ENCODE measurements around the gene KCNIP1.

KCNIP1 gene

DNA sequence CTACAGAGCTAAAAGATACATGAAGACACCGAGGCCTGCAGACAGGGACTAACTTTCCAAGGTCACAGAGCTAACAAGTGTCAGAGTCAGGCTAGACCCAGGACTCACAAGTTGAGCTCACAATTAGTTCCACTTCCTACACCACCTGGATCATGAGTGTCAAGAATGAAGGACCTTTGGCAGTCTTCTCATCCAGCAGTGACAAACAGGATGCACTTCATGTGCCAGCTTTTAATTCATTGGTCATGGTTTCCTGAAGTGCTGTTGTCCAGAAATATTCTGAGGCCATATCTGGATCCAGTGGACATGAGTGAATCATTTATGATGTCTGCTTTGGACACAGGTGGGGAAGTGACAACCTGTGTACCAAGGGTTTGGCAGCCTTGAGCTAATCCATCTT, 77.4 kb downstream of the KCNIP1 start:
- no peak overlapping the region for H3K23ac ChIP-seq (ENCODE audit: low read length)
- no peak overlapping the region for H3K9ac ChIP-seq (ENCODE audit: low read length)
- no peak overlapping the region for H3K4me2 ChIP-seq (ENCODE audit: low read length)
- no peaks in the 10 kb centered on the region for H3K27me3 ChIP-seq (ENCODE audit: insufficient read depth, low read length)
- H3K27ac ChIP-seq (ENCODE audit: low read depth, low read length), result no peak overlapping the region
- no peak overlapping the region for H3K14ac ChIP-seq (ENCODE audit: low read length)
- no peak overlapping the region for H4K8ac ChIP-seq (ENCODE audit: low read depth, low read length)
- no peak overlapping the region for H2BK5ac ChIP-seq (ENCODE audit: low read depth, low read length, poor library complexity)
- H3K79me2 ChIP-seq (ENCODE audit: control insufficient read depth, insufficient read depth, low read length, poor library complexity), result no peaks in the 10 kb centered on the region
- H3K9me3 ChIP-seq (ENCODE audit: insufficient read depth, low read depth, low read length), result no peaks in the 10 kb centered on the region
- H4K12ac ChIP-seq (ENCODE audit: low read depth, low read length), result no peak overlapping the region
- H3K79me1 ChIP-seq (ENCODE audit: low read length), result no peaks in the 10 kb centered on the region
- H3K4ac ChIP-seq (ENCODE audit: low read depth, low read length), result no peak overlapping the region
- H2AFZ ChIP-seq (ENCODE audit: insufficient read depth, low read length, poor library complexity), result no peak overlapping the region
- H3K4me1 ChIP-seq (ENCODE audit: control insufficient read depth in 1 of 2, insufficient read depth in 2 of 2, low read length in 2 of 2), result peaks cover 0 to 7% of the 10 kb centered on the region in 2 experiments
- no peak overlapping the region for H3K18ac ChIP-seq (ENCODE audit: low read length)
- no peak overlapping the region for H2BK120ac ChIP-seq (ENCODE audit: insufficient read depth, low read length, poor library complexity)
- H2BK12ac ChIP-seq (ENCODE audit: low read length), result no peak overlapping the region
- H3K4me3 ChIP-seq (ENCODE audit: low read depth, low read length), result no peak overlapping the region
- WGBS (ENCODE audit: extremely low coverage, insufficient coverage, insufficient read length), result no CpG with 5 or more reads among the region's 1 CpG
- no peak for DNase-seq
- no peak overlapping the region for H4K91ac ChIP-seq (ENCODE audit: low read depth, low read length)
- no peaks in the 10 kb centered on the region for H3K36me3 ChIP-seq (ENCODE audit: control insufficient read depth in 1 of 2, insufficient read depth in 2 of 2, low read length in 2 of 2)
- no peak overlapping the region for H2AK5ac ChIP-seq (ENCODE audit: low read length)

DNA sequence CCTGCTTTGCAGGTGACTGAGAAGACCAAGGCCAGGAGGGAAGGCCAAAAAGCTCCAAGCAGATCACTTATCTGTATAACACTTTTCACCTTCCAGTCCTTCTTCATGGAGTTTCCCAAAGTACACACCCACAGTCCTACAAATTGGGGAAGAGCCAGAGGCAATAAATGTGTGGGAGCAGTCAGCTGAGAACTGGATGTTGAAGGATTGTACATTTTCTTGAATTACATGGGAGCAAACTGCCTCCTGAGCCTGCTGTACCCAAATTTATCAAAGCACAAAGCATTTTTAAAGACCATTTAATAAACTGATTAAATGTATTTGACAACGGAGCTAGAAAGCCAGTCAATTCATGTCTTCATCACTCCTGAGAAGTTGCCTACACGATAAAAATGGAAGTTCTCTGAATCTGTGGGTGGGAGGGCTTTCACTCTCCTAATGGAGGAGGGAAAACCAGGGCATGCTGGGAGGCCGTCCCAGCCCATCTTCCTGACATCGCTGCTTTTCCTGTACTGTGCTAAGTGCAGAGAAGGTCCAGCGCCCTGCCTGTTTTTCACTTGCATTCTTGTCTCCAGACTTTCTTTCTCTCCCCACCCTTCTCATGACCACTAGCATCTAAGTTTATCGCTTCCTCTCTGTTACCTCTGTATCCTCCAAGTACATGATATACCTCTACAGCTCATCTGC, 79.0 kb downstream of the KCNIP1 start:
- Histone ChIP-seq H2BK5ac (ENCODE audit: low read depth, low read length, poor library complexity) (no peak overlapping the region), H3K23ac (ENCODE audit: low read length) (no peak overlapping the region), H2AK5ac (ENCODE audit: low read length) (no peak overlapping the region), H3K27ac (ENCODE audit: low read depth, low read length) (no peak overlapping the region), H3K27me3 (ENCODE audit: insufficient read depth, low read length) (no peaks in the 10 kb centered on the region), H4K12ac (ENCODE audit: low read depth, low read length) (no peak overlapping the region), H3K4me2 (ENCODE audit: low read length) (no peak overlapping the region), H3K9ac (ENCODE audit: low read length) (no peak overlapping the region), H2BK12ac (ENCODE audit: low read length) (no peak overlapping the region), H4K8ac (ENCODE audit: low read depth, low read length) (no peak overlapping the region), H3K4me1 (ENCODE audit: control insufficient read depth in 1 of 2, insufficient read depth in 2 of 2, low read length in 2 of 2) (peaks cover 0 to 7% of the 10 kb centered on the region in 2 experiments), H3K36me3 (ENCODE audit: control insufficient read depth in 1 of 2, insufficient read depth in 2 of 2, low read length in 2 of 2) (no peaks in the 10 kb centered on the region), H2BK120ac (ENCODE audit: insufficient read depth, low read length, poor library complexity) (no peak overlapping the region), H3K4me3 (ENCODE audit: low read depth, low read length) (no peak overlapping the region), H3K79me2 (ENCODE audit: control insufficient read depth, insufficient read depth, low read length, poor library complexity) (no peaks in the 10 kb centered on the region), H3K14ac (ENCODE audit: low read length) (no peak overlapping the region), H3K18ac (ENCODE audit: low read length) (no peak overlapping the region), H4K91ac (ENCODE audit: low read depth, low read length) (no peak overlapping the region), H3K9me3 (ENCODE audit: insufficient read depth, low read depth, low read length) (no peaks in the 10 kb centered on the region), H3K79me1 (ENCODE audit: low read length) (no peaks in the 10 kb centered on the region), H2AFZ (ENCODE audit: insufficient read depth, low read length, poor library complexity) (no peak overlapping the region), H3K4ac (ENCODE audit: low read depth, low read length) (no peak overlapping the region)
- DNase-seq, result no peak
- no CpG with 5 or more reads among the region's 6 CpGs for WGBS (ENCODE audit: extremely low coverage, insufficient coverage, insufficient read length)

DNA sequence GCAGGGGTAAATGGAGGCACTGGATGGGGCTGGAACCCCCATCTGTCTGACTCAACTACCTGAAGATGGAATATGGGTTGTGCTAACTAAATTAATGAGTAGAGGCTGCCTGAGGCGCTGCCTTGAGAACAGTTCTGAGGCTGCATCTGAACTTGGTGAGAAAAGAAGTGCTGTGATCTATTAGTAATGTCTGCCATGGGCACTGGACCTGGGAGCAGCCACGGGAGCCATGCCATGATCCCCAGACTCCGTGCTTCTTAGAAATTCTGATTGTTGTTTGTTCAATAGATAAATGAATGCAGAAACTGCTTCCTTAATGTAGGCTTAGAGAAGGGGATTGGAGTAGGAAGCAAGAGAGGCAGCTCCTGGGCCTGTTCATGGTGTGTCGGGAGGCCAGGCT, 80.2 kb downstream of the KCNIP1 start:
- H3K79me1 ChIP-seq (ENCODE audit: low read length), result no peaks in the 10 kb centered on the region
- DNase-seq, result no peak
- no peak overlapping the region for H3K23ac ChIP-seq (ENCODE audit: low read length)
- H3K27ac ChIP-seq (ENCODE audit: low read depth, low read length), result no peak overlapping the region
- H2BK120ac ChIP-seq (ENCODE audit: insufficient read depth, low read length, poor library complexity), result no peak overlapping the region
- no peaks in the 10 kb centered on the region for H3K9me3 ChIP-seq (ENCODE audit: insufficient read depth, low read depth, low read length)
- H4K12ac ChIP-seq (ENCODE audit: low read depth, low read length), result no peak overlapping the region
- H3K79me2 ChIP-seq (ENCODE audit: control insufficient read depth, insufficient read depth, low read length, poor library complexity), result no peaks in the 10 kb centered on the region
- H2BK12ac ChIP-seq (ENCODE audit: low read length), result no peak overlapping the region
- H2AFZ ChIP-seq (ENCODE audit: insufficient read depth, low read length, poor library complexity), result no peak overlapping the region
- no peaks in the 10 kb centered on the region for H3K27me3 ChIP-seq (ENCODE audit: insufficient read depth, low read length)
- no peak overlapping the region for H3K9ac ChIP-seq (ENCODE audit: low read length)
- H3K4me3 ChIP-seq (ENCODE audit: low read depth, low read length), result no peak overlapping the region
- peaks cover 0 to 7% of the 10 kb centered on the region in 2 experiments for H3K4me1 ChIP-seq (ENCODE audit: control insufficient read depth in 1 of 2, insufficient read depth in 2 of 2, low read length in 2 of 2)
- H3K36me3 ChIP-seq (ENCODE audit: control insufficient read depth in 1 of 2, insufficient read depth in 2 of 2, low read length in 2 of 2), result no peaks in the 10 kb centered on the region
- no peak overlapping the region for H4K91ac ChIP-seq (ENCODE audit: low read depth, low read length)
- H3K4ac ChIP-seq (ENCODE audit: low read depth, low read length), result no peak overlapping the region
- no peak overlapping the region for H3K14ac ChIP-seq (ENCODE audit: low read length)
- no peak overlapping the region for H4K8ac ChIP-seq (ENCODE audit: low read depth, low read length)
- no peak overlapping the region for H3K18ac ChIP-seq (ENCODE audit: low read length)
- no peak overlapping the region for H2BK5ac ChIP-seq (ENCODE audit: low read depth, low read length, poor library complexity)
- no peak overlapping the region for H3K4me2 ChIP-seq (ENCODE audit: low read length)
- whole genome bisulfite sequencing (ENCODE audit: extremely low coverage, insufficient coverage, insufficient read length), result no CpG with 5 or more reads among the region's 4 CpGs
- H2AK5ac ChIP-seq (ENCODE audit: low read length), result no peak overlapping the region

DNA sequence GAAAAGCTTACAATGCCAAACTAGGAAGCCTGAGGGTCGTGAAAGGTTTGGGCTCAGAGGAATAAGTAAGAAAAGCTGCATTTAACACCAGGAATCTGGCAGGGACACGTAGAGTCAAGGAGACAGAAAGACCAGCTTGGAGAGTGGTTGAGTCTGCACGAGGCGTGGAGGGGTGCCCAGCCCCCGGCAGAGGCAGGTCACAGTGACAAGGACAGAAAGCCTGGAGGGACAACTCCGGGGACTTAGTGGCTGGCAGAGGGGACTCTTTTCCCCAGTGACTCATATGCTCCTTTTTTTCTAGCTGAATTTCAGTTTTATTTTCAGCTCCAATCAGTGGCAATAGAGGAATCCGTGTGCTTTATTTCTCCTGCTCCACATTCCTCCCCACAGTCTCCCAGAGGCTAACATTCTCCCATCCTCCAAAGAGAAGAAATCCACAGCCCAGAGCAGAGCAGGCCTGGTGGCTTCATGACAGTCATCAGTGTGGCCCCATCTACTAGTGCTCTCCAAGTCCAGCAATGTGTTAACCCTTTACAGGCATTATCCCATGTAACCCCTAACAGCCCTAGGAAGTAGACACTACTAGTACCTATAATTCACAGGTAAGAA, 80.7 kb downstream of the KCNIP1 start:
- no peak overlapping the region for H3K9ac ChIP-seq (ENCODE audit: low read length)
- no peak overlapping the region for H3K4ac ChIP-seq (ENCODE audit: low read depth, low read length)
- peaks cover 0 to 7% of the 10 kb centered on the region in 2 experiments for H3K4me1 ChIP-seq (ENCODE audit: control insufficient read depth in 1 of 2, insufficient read depth in 2 of 2, low read length in 2 of 2)

More for the DNA sequence above, 80.7 kb downstream of the KCNIP1 start:
- Histone ChIP-seq H4K8ac (ENCODE audit: low read depth, low read length) (no peak overlapping the region), H3K27ac (ENCODE audit: low read depth, low read length) (no peak overlapping the region), H3K4me2 (ENCODE audit: low read length) (no peak overlapping the region), H3K79me2 (ENCODE audit: control insufficient read depth, insufficient read depth, low read length, poor library complexity) (no peaks in the 10 kb centered on the region), H4K91ac (ENCODE audit: low read depth, low read length) (no peak overlapping the region), H2AFZ (ENCODE audit: insufficient read depth, low read length, poor library complexity) (no peak overlapping the region), H2BK120ac (ENCODE audit: insufficient read depth, low read length, poor library complexity) (no peak overlapping the region), H3K23ac (ENCODE audit: low read length) (no peak overlapping the region), H3K18ac (ENCODE audit: low read length) (no peak overlapping the region), H3K27me3 (ENCODE audit: insufficient read depth, low read length) (no peaks in the 10 kb centered on the region), H3K36me3 (ENCODE audit: control insufficient read depth in 1 of 2, insufficient read depth in 2 of 2, low read length in 2 of 2) (no peaks in the 10 kb centered on the region), H3K79me1 (ENCODE audit: low read length) (no peaks in the 10 kb centered on the region), H2AK5ac (ENCODE audit: low read length) (no peak overlapping the region), H3K14ac (ENCODE audit: low read length) (no peak overlapping the region), H2BK5ac (ENCODE audit: low read depth, low read length, poor library complexity) (no peak overlapping the region), H4K12ac (ENCODE audit: low read depth, low read length) (no peak overlapping the region), H2BK12ac (ENCODE audit: low read length) (no peak overlapping the region), H3K9me3 (ENCODE audit: insufficient read depth, low read depth, low read length) (no peaks in the 10 kb centered on the region), H3K4me3 (ENCODE audit: low read depth, low read length) (no peak overlapping the region)
- no CpG with 5 or more reads among the region's 7 CpGs for WGBS (ENCODE audit: extremely low coverage, insufficient coverage, insufficient read length)
- DNase-seq, result no peak

Measured in trophoblast cell (in vitro differentiated cells and primary cell).